Esophagus muscularis mucosa (tissue), 4 donors: ENCODE measurements around the gene SLC24A3. TPM values are rescaled to one million over a fixed set of nuclear protein-coding genes. Genes with fewer than 3 reads are reported as not detected.

Experiments
- DNase-seq: peaks from one replicate; pipeline ENCODE4 v3.0.0-alpha.2; 2017; ENCODE audit errors: extremely low spot score
- H3K27ac ChIP-seq, 4 donors: fragments of 200-600 bp; sonication (generic); replicated peaks in 1 of 4; 1 replicate in 3 of 4; 2 replicates in 1 of 4; pipeline ENCODE4 v1.5.1; 2016 to 2019; ENCODE audit warnings: mild to moderate bottlenecking in 1 of 4
- H3K27me3 ChIP-seq, 4 donors: fragments of 200-600 bp; sonication (generic); one replicate each; pipeline versions ENCODE4 v1.5.1 to v1.6.0; 2016 to 2019
- H3K36me3 ChIP-seq, 4 donors: fragments of 200-600 bp; sonication (generic); one replicate each; pipeline ENCODE4 v1.5.1; 2016 to 2019
- H3K4me1 ChIP-seq, 4 donors: fragments of 200-600 bp; sonication (generic); one replicate each; pipeline ENCODE4 v1.5.1; 2016 to 2019
- H3K4me3 ChIP-seq, 4 donors: fragments of 200-600 bp; sonication (generic); 1 replicate in 2 of 4; 2 replicates in 2 of 4; pipeline ENCODE4 v1.5.1; 2016 to 2019; ENCODE audit warnings: mild to moderate bottlenecking in 4 of 4, moderate library complexity in 1 of 4
- H3K9me3 ChIP-seq, 4 donors: fragments of 200-600 bp; sonication (generic); 1 replicate in 3 of 4; 2 replicates in 1 of 4; pipeline ENCODE4 v1.5.1; 2016 to 2019
- CTCF ChIP-seq, 3 experiments: fragments of 200-600 bp in 2 of 3; fragments of 450-650 bp in 1 of 3; sonication (generic) in 2 of 3; IDR thresholded peaks; one replicate each; pipeline ENCODE4 v1.5.1; 2017 to 2019; ENCODE audit warnings: antibody characterized with exemption in 3 of 3, mild to moderate bottlenecking in 2 of 3, moderate library complexity in 1 of 3
- EP300 ChIP-seq: sonication (generic); formaldehyde crosslinking; IDR thresholded peaks from one replicate; pipeline ENCODE4 v1.6.1; 2017; ENCODE audit warnings: antibody characterized with exemption
- POLR2A ChIP-seq: fragments of 450-650 bp; IDR thresholded peaks from one replicate; pipeline ENCODE4 v1.6.1; 2017; ENCODE audit warnings: antibody characterized with exemption, moderate library complexity, mild to moderate bottlenecking, low read depth
- POLR2AphosphoS5 ChIP-seq, 2 donors: sonication (generic); formaldehyde crosslinking; IDR thresholded peaks; one replicate each; pipeline ENCODE4 v1.6.1; 2017; ENCODE audit warnings: antibody characterized with exemption in 2 of 2
- WGBS: methylation state at CpG from one replicate; pipeline ENCODE4 v1.1.5; 2018; 5-methylcytosine and 5-hydroxymethylcytosine counted together
- intact Hi-C: fragments of 100-400 bp; cut with DNase I; formaldehyde crosslinking; loops from one replicate; pipeline ENCODE4 v1.15.1; 2023
- total RNA-seq, 4 donors: library from RNA; depleted of rRNA; stranded (reverse); fragments of >200 nt; gene quantifications; one replicate each; pipeline versions ENCODE4 v1.1.0 to v1.2.1, GENCODE V29; 2016

Gene SLC24A3
- total RNA-seq, 4 donors from 2014 or later = 4.6 to 11.5 (median 6.6) TPM

DNA sequence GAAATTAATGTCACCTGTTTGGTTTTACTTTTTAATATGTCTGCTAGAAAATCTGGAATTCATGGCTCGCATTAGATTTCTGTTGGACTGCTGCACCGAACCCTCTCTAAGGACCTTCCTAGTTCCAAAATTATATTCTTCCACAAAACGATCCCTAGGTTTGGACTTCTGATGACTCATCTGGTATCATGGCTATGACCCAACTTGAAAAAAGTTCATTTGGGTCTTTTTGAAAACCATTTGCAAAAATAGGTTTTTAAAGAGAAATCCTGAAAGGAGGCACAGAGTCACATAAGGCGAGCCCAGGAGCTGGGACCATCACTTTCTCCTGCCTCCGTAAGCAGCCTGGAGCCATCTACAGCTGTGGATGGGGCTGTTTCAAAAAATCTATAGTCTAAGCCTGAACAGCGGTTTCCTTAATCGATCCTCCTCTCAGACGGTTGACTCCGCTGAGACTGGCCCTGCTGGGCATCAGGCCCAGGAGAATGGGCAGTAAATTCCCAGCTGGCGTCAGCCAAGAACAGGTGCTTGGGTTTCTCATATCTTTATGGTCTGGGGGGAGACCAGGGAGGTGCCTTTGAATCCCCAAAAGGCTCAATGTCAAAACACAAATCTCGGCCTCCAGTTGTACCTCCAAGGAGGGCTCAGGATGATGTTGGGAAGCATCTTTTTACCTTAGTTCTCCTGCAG lies 44.6 kb downstream of the SLC24A3 start:
- DNase-seq = no peak
- Histone ChIP-seq H3K27ac (no peak overlapping the region), H3K4me3 (no peak overlapping the region), H3K36me3 (no peaks in the 10 kb centered on the region), H3K27me3 (no peaks in the 10 kb centered on the region), H3K4me1 (peaks cover 0 to 8% (median 2%) of the 10 kb centered on the region in 4 donors), H3K9me3 (no peaks in the 10 kb centered on the region)
- intact Hi-C loops = no loop called here
- TF ChIP-seq CTCF (IDR thresholded peaks at IDR 0.05) = no peak
- no peak for TF ChIP-seq POLR2A
- no peak for TF ChIP-seq POLR2AphosphoS5 (IDR thresholded peaks at IDR 0.05)
- TF ChIP-seq EP300 = no peak
- WGBS = 83% methylated on average over 11 of the region's 11 CpGs

DNA sequence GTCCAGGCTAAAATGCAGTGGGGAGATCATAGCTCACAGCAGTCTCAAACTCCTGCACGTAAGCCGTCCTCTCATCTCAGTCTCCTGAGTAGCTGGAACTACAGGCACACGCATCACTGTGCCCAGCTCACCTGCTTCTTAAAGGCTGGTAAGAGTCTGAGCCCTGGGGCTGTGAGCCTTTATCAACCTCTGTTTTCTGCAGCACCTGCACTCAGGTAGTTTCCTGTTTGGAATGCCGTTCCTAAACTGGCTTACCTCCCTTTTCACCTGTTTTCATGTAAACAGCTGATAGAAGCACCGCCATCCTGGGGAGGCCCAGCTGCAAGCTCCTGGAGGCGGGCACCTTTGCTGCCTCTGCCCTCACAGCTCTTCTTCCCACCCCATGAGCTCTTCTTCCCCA lies 45.4 kb downstream of the SLC24A3 start:
- intact Hi-C loops = no loop called here

DNA sequence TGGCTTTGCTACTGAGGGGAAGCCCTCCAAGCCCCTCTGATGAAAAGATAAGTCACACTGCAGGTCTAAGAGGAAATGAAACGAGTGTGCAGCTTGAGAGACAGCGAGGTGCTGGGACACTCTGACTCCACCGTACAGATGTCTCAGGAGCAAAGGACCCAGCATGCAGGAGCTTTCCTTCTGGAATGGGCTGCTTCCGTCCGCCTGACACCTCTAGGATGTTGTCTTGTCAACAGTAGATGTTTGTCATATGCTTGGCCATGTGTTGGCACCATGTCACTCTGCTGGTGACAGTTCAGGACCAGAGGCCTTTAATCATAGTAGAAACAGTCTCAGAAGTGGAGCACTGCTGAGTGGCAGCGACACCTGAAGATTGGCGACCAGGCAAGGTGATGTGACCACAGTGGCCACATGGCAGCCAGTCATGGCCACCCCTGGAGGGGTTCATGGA lies 46.7 kb downstream of the SLC24A3 start:
- H3K9me3 ChIP-seq = no peaks in the 10 kb centered on the region
- 77% methylated on average over 6 of the region's 7 CpGs for WGBS
- no peak for DNase-seq
- H3K27me3 ChIP-seq = no peaks in the 10 kb centered on the region
- no peak overlapping the region for H3K4me3 ChIP-seq
- no peak overlapping the region for H3K27ac ChIP-seq
- intact Hi-C loops = no loop called here
- TF ChIP-seq EP300 (no peak), POLR2AphosphoS5 (IDR thresholded peaks at IDR 0.05) (no peak), CTCF (IDR thresholded peaks at IDR 0.05) (no peak), POLR2A (no peak)
- no peaks in the 10 kb centered on the region for H3K36me3 ChIP-seq
- H3K4me1 ChIP-seq = peaks cover 0 to 8% (median 0%) of the 10 kb centered on the region in 4 donors

More for the DNA sequence above, 45.4 kb downstream of the SLC24A3 start:
- TF ChIP-seq POLR2A (no peak), EP300 (no peak), POLR2AphosphoS5 (IDR thresholded peaks at IDR 0.05) (no peak), CTCF (IDR thresholded peaks at IDR 0.05) (no peak)
- Histone ChIP-seq H3K27ac (no peak overlapping the region), H3K4me1 (peaks cover 0 to 6% (median 0%) of the 10 kb centered on the region in 4 donors), H3K36me3 (no peaks in the 10 kb centered on the region), H3K9me3 (no peaks in the 10 kb centered on the region), H3K27me3 (no peaks in the 10 kb centered on the region), H3K4me3 (no peak overlapping the region)
- no peak for DNase-seq
- WGBS = 75% methylated on average over 6 of the region's 6 CpGs

- Histone ChIP-seq H3K9me3 (no peaks in the 10 kb centered on the region), H3K27me3 (no peaks in the 10 kb centered on the region), H3K4me1 (peaks cover 0 to 8% (median 0%) of the 10 kb centered on the region in 4 donors), H3K27ac (no peak overlapping the region), H3K4me3 (no peak overlapping the region), H3K36me3 (no peaks in the 10 kb centered on the region)
- intact Hi-C loops = no loop called here
- no peak for DNase-seq
- TF ChIP-seq CTCF (IDR thresholded peaks at IDR 0.05) (no peak), POLR2AphosphoS5 (IDR thresholded peaks at IDR 0.05) (no peak), POLR2A (no peak), EP300 (no peak)
- 68% methylated on average over 9 of the region's 9 CpGs for WGBS
Measured at GRCh38 chr20:19260412-19261090, 48.1 kb downstream of the SLC24A3 start.
